ENCODE measurements around the gene AKR7A2.

- TF ChIP-seq SIN3A (IDR thresholded peaks at IDR 0.05; ENCODE audit: borderline replicate concordance, insufficient read depth, low read length) (no peak), REST (IDR thresholded peaks at IDR 0.05; ENCODE audit: insufficient read depth in 1 of 2, low read depth in 2 of 2, low read length in 2 of 2) (no peak), POLR2AphosphoS5 (IDR thresholded peaks at IDR 0.05; ENCODE audit: low read depth, low read length) (no peak), TAF1 (IDR thresholded peaks at IDR 0.05; ENCODE audit: borderline replicate concordance, insufficient read depth, low read length) (no peak), FOXP2 (optimal IDR thresholded peaks at IDR 0.05; ENCODE audit: borderline replicate concordance, extremely low read depth, extremely low read length, insufficient read depth) (no peak)
Measured at GRCh38 chr1:19309123-19309813, 2.7 kb downstream of the AKR7A2 start.
